Measurements from ENCODE around the gene WWTR1. TPM values are rescaled to one million over a fixed set of nuclear protein-coding genes. Genes with fewer than 3 reads are reported as not detected.

WWTR1 gene
- total and polyA plus RNA-seq, 2 experiments from 2014 or later, result 25.1 to 26.2 TPM

GRCh38 chr3:149542375-149543312 lies 115.2 kb downstream of the WWTR1 start:
- 0 out of 2 replicates have a peak, but pooled peaks cover under 1% of the 10 kb centered on the region for H4K20me1 ChIP-seq (replicated peaks; ENCODE audit: insufficient read depth)
- peaks cover 14% of the 10 kb centered on the region; the same call in 1 of the 2 replicates for H3K4me1 ChIP-seq (ENCODE audit: insufficient read depth)
- no peaks in the 10 kb centered on the region; the same call in none of the 2 replicates for H3K9me2 ChIP-seq (ENCODE audit: insufficient read depth)
- peaks cover 38% of the 10 kb centered on the region; the same call in 1 of the 2 replicates for H3K79me2 ChIP-seq (replicated peaks; ENCODE audit: insufficient read depth)
- TF ChIP-seq POLR2AphosphoS5 (IDR thresholded peaks at IDR 0.05; ENCODE audit: low read depth) (no peak), ETS1 (IDR thresholded peaks at IDR 0.05) (no peak), EZH2 (IDR thresholded peaks at IDR 0.05; ENCODE audit: low read depth, unreplicated experiment) (no peak), ZNF331 (CRISPR knock-in tag; IDR thresholded peaks at IDR 0.05; ENCODE audit: low read depth) (no peak), ZNF114 (CRISPR knock-in tag; IDR thresholded peaks at IDR 0.05) (no peak), NANOG (IDR thresholded peaks at IDR 0.05; ENCODE audit: borderline replicate concordance) (no peak), ZNF462 (CRISPR knock-in tag; IDR thresholded peaks at IDR 0.05) (no peak), JUNB (IDR thresholded peaks at IDR 0.05; ENCODE audit: unreplicated experiment) (no peak), EZH2phosphoT487 (IDR thresholded peaks at IDR 0.05; ENCODE audit: unreplicated experiment) (no peak), STAT1 (IDR thresholded peaks at IDR 0.05; ENCODE audit: unreplicated experiment) (no peak)
- ATAC-seq, result no peak
- Mint-ChIP-seq H3K36me3 (ENCODE audit: low read depth) (peaks cover 16% of the 10 kb centered on the region), H3K9me3 (no peaks in the 10 kb centered on the region), H3K4me3 (no peak overlapping the region), H3K27ac (peak overlapping the region; percentile 30; the same call in 1 of the 2 replicates), H3K4me1 (peaks cover 10% of the 10 kb centered on the region), H3K27me3 (ENCODE audit: insufficient read depth, low read depth, poor library complexity) (peaks cover 3% of the 10 kb centered on the region)
- no peaks in the 10 kb centered on the region for H3F3A ChIP-seq (replicated peaks; ENCODE audit: low read depth)
- H3K4me2 ChIP-seq, result no peak overlapping the region
- no peak overlapping the region for H2AFZ ChIP-seq
- no peak overlapping the region; the same call in 1 of the 2 replicates for H3K27ac ChIP-seq (ENCODE audit: low read depth)
- H3K27me3 ChIP-seq (ENCODE audit: insufficient read depth), result no peaks in the 10 kb centered on the region
- H3K4me3 ChIP-seq, result no peak overlapping the region
- DNase-seq (ENCODE audit: low spot score), result no peak
- H3K36me3 ChIP-seq (ENCODE audit: insufficient read depth), result no peaks in the 10 kb centered on the region

All from GM23338 (cell line).